Measurements from ENCODE around the gene ERGIC1.

The ERGIC1 gene

DNA sequence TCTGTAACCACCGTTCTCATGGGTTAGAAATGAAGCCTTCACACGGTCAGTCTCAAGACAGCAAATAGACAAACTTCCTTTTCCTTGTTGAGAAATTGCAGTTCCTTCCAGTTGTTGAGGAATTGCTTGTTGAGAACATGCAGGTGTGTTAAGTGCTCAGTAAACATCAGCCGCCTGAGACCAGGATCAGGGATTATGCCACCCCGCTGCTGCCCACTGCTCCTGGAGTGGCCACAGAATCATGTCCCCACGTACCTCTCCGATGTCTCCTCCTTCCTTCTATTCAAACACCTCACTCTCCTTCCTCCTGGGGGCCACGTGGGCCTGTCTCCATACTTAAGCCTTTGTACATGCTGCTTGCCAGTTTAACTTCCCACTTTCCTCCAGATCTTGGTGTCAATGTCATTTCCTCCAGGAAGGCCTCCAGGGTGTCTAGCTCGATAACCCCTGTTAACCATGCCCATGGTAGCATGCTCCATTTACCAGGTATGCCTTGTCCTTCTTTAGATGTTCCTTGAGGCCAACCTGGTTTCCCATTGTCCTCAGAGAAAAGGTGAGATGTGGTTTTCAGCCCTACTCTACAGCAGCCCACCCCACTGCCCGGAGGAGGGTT is 91.4 kb downstream of the ERGIC1 start:
- DNase-seq = no peak

DNA sequence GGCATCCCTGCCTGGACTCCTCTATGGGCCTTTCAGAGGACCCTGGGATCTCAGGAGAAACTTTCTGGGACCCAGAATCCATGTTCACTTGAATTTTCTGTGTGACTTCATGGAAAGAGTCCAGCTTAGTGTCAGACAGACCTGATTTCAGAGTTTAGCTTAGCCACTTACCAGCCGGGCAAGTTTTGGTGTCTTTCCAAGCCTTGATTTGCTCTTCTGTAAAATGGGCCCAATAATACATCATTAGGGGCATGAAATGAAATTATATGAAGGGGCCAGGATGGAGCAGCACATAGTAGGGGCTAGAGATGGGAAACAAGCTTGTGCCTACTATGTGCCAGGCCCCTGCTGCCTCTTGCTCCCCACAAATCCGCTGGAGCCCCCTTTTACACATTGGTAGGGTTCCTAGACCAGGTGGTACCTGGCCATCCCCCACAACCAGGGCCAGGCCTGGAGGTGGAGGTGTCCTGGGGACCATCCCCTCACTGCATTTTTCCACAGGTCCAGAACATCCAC is 92.0 kb downstream of the ERGIC1 start:
- DNase-seq = no peak

DNA sequence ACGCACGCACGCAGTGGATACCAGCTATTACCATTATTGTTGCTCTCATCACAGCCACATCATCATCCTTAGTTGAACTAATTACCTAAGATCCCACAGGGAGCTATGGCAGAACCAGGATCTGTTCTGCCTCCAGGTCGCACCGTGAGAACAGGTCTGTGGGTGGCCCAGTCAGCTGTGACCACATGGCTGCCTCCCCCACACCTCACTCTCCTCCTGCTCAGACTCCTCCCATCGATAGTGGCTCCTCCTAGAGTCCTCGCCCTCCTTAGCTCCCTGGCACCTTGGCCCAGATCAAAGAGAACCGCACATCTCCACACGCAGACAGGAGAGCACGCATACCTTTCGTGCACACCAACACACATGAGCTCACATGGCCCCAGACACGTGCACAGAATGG is 92.7 kb downstream of the ERGIC1 start:
- DNase-seq = no peak

DNA sequence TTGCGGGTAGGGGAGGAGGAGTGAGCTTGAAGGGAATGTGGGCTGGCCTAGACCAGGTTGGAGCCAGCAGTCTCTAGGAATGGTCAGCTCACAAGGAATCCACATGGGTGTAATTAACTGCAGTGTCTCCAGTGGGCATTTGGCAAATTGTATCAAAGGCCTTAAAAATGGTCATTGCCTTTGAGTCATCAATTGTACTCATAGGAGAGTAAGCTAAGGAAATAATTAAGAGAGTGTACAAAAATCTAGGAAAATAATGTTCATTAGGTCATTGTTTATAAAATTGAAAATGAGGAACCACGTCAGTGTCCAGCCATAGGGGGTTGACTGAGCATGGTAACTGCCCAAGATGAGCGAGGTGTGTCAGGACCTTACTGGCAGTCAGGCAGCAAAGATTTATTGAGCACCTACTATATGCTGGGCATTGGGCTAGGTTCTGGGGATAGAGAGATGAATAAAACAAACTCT is 95.4 kb downstream of the ERGIC1 start:
- DNase-seq = no peak

DNA sequence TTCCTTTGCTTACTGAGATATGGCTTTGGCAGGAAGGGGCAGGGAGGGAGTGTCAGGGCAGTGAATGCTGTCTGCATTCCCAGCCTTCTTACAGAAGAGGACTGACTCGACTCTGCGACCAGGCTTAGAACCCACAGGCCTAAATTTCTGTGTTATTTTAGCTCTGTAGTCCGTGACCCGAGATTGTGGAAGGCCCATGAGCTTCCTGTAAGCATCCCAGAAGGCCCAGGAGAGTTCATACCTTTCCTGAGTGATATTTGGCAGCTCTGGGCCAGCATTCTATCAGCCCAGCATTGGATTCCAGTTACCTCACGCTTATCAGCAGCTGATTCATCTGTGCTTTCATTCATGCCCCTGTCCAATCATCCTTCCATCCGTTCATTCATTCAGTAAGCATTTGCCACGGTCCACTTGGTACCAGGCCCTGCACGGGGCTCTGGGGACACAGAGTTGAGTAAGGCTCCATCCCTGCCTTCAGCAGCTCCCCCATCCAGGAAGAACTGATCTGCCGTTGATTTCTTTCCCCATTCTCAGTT is 97.0 kb downstream of the ERGIC1 start:
- DNase-seq = peak; percentile 74

DNA sequence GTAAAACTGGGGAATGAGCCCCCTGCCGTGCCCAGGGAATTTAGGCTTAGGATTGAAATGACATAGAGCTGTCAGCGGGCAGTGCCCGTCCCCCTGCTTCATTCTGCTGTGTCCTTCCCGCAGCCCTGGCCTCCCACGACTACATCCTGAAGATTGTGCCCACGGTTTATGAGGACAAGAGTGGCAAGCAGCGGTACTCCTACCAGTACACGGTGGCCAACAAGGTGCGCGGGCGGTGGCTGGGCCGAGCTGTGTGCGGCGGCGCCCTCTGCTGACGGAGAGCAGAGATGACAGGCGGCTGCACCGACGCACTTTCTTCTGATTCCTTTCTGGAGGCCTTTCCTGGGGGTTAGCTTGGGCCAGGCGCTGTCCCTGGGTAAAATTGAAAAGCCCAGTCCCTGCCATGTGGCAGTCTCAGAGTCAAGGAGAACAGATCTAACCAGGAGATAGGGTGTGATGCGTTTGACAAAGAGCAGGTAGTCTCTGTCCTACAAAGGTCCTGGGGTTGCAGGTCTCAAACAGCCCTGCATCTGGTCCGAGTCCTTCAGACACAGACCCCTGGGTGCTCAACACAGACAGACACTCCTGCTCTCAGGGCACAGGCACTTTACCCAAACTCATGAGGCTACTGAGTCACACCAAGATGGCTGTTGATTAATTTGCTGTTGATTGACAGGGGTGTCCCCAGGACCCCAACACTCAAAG is 98.4 kb downstream of the ERGIC1 start:
- DNase-seq = peak; percentile 67

DNA sequence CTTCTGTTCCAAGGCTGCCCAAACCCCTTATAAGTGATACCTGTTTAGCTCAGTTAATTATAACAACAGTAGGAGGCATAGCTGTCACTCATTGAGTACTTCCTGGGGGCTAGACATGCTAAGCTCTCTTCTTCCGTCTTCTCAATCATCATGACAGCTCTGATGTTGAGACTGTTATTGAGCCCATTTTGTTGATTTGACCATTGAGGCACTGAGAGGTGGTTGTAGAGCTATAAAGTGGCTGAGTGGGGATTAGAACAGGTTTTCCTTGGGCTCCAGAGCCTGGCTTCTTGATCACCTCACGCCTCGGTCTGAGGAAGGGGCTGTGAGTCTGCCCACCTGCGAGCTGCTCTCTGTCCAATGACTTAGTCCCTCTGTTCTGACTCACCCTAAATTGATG is 99.2 kb downstream of the ERGIC1 start:
- DNase-seq = no peak

DNA sequence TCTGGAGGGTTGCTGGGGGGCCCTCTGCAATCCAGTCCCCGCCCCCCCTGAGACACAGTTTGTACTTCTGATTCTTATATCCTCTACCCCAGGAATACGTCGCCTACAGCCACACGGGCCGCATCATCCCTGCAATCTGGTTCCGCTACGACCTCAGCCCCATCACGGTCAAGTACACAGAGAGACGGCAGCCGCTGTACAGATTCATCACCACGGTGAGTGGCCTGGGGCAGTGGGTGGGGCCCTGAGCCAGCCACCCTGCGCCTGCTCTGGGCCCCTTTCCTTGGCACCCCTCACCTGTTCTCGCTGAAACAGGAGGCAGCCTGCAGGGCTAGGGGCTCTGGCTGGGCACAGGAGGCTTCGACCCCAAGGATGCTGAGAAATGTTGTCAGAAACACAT is 101.0 kb downstream of the ERGIC1 start:
- DNase-seq = no peak

DNA sequence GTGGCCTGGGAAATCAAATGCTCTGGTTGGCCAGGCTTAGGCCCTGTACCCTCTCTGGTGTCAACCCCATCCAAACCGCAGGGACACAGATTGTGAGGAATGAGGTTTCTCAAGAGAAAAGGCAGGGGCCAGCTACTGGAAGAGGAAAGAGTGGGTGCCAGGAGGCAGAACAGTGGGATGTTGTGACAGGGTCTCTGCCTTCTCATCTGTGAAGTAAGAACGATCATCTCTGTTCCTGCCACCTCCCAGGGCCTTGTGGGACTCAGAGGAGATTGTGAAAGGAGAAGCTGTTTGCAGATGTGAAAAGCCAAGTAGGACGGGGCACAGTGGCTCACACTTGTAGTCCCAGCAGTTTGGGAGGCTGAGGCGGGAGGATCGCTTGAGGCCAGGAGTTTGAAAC is 102.3 kb downstream of the ERGIC1 start:
- no peak for DNase-seq

DNA sequence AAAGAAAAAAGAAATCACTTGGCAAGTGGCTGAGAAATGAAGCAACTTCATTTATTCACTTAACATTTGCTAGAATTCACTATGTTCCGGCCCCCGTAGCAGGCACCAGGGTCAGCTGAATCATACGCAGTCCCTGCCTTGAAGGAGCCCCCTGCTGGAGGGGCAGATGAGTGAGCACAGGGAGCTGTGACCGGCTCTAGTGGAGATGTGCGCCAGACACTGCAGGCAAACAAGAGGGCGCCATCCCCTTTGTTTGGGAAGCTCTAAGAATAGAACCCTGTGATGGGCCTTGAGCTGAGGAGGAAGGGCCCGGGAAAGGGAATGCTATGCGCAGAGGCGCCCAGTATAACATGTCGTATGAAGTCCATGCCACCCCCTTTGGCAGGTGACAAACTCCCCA is 105.0 kb downstream of the ERGIC1 start:
- no peak for DNase-seq

DNA sequence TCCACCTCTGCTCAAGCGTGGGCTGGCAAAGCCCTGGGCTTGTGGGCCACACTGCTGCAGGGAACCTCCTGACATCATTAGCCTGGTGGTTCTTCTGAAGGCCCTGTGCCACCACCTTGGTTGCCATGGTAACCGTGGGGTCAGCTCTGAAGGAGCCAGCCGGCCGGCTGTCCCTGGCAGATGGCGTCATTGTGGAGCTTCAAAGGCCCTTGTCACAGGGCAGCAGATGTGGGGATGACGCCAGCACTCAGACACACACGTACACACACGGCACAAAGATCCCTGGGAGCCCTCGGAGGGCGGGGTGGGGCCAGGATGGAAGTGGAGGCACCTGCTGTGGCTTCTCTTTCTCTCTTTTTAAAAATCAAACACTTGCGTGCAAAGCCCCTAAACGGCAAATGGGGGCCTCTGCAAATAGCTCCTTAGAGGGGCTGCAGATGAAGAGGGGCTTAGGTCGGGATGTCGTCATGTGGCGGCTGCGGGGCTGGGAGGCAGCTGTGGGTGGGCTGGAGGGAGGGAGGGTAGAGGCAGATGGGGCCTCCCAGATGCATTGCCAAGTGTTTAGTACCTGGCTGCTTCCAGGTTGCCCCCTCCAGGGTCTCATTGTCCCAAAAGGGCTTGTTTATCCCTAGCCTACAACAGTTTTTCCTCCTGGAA is 105.7 kb downstream of the ERGIC1 start:
- DNase-seq = no peak

DNA sequence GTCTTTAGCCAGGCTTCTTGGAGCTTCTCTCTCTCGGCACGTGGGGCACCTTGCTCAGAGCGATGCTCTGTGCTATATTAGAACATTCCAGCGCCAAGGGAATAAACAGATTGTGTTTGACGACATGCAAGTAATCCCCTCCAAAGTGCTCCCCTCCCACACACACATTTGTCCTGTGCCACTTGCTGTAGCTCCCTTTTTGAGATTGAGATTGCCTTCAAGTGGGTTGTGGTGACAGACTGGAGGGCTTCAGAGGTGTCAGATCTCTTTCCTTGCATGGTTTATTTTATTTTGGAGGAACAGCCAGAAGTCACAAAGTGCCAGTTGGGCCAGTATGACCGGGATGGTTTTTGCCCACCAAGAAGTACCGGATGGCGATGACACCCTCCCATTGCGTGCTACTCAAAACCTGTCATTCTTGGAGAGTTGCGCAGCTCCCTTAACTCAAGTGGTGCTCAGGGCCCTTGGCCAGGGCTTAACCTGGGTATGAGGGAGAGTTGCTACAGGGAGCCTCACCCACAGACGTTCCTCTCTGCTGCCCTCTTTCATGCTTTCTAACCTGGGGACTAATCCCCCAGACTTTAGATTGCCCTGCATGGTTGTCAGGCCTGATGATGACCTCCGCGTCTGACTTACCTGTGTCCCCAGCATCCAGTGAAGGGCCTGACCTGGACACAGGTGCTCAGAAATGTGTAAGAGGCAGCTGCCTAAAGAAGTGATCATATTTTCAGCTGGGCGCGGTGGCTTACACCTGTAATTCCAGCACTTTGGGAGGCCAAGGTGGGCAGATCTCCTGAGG is 106.4 kb downstream of the ERGIC1 start:
- no peak for DNase-seq

DNA sequence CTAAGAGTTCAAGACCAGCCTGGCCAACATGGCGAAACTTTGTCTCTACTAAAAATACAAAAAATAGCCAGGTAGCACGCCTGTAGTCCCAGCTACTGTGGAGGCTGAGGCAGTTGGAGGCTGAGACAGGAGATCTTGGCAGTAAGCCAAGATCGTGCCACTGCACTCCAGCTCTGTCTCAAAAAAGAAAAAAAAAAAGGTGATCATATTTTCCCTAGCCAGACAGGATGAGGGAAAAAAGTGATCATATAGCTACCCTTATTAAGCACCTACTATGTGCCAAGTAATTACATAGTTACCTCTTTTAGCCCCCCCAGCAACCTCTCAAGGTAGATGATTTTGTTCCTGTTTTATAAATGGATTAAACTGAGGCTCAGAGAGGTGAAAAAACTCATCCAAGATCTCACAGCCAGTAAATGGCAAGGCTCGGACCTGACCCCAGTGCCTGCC is 107.0 kb downstream of the ERGIC1 start:
- DNase-seq = no peak

DNA sequence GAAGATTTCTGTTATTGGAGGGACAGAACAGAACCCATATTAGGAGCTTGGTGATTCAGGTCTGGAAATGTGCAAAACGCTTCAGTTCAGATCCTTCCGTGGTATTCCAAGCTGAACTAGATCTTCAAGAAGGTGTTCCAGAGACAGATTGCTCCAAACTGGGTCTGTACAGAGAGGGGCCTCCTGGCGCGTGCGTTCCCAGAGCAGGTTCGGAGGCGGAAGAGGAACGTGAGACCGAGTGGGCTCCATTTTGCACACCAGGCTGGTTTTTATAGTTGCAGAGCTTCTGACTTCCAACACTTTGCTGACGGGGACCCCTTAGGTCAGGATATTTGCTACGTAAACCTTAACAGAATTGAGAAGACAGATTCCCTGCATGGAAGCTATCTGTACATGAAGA is 108.5 kb downstream of the ERGIC1 start:
- no peak for DNase-seq

DNA sequence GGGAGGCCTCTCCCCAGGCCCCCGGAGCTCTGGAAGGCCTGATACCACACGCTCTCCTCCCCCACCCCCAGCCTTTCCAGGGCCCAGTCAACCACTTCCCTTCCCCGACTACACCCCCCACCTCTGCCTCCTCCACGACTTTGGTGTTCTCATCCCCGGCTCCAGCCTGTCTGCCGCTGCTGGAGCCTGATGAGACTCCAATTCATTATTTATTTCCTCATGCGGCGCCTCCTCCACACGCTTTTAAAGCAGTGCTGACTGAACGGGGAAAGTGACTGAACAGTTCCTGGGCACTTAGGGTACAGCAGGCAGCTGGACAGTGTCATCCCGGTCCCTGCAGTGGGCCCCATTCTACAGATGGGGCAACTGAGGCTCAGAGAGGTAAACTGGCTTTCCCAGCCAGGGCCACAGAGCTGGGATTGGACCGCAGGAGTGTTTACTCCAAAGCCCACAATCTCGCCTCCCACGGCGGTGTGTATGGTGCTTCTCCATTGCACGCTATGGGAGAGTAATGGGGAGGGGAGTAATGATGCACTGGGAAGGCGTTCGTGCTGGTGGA is 109.3 kb downstream of the ERGIC1 start:
- DNase-seq = no peak

DNA sequence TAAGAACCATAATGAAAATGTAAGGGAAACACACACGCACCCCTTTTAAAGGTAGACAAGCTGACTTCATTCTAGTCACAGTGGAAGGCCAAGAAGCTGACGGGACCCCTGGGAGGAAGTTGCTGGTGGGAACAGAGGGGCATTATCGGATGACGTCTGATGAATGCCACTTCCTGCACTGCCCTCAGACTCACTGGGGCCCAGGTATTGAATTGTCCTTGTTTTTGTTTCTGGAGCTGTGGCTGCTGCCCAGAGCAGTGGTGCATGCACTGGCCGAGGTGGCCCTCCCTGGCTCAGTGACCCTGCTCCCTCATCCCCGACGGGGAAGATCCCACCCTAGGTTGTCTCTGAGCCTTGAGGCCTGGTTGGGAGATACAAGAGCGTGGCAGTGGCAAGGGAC is 109.9 kb downstream of the ERGIC1 start:
- no peak for DNase-seq

DNA sequence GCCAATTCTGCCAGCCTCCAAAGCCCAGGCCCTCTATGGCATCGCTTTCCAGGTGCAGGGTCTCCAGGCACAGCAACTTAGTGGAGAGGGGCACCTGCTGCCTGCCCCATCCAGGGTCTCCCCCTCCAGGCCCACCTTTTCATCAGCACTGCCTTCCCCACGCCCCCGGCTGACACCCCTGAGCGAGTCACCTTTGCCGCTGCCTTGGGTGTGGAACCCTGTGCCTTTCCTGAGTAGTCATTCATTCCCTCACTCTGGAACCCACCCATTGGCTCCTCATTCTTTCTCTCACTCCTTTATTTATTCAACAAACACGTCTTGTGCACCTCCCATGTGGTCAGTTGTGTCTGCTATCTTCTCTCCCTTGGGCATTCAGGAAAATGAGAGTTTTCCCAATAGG is 110.7 kb downstream of the ERGIC1 start:
- no peak for DNase-seq

DNA sequence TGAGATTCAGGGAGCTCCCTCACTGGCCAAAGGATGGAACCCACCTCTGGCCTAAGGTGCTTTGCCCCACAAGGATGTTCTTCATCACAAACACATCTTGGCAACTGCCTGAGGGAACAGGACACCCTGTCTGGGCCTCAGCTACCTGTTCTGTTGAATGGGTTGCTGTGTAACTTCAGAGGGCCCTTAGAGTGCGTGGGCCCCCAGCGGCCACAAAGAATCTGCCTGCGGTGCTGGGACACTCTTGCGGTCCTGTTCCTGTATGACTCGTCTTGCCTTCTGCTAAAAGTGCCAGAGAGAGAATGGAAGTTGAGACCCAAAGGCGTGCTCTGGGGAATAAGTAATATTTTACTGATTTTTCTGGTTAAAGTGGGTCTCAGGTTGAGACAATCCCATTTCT is 111.1 kb downstream of the ERGIC1 start:
- no peak for DNase-seq

DNA sequence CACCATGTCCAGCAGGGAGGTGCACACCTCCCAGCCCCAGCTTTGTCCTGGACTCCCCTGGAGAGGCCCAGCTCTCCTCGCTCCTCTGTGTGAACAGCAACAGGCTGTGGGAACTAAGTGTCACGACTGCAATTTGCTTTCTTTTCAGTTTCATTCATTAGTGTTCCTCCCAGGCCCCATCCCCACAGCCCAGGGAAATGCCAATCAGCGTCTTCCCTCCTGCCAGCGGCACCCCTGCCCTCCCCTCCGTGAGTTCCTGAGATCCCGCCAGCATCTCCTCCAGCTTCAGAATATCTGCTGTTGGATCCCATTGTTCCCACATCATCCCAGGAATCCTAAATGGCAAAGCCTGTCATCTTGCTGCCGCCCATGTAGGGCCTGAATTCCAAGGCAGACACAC is 112.1 kb downstream of the ERGIC1 start:
- no peak for DNase-seq

DNA sequence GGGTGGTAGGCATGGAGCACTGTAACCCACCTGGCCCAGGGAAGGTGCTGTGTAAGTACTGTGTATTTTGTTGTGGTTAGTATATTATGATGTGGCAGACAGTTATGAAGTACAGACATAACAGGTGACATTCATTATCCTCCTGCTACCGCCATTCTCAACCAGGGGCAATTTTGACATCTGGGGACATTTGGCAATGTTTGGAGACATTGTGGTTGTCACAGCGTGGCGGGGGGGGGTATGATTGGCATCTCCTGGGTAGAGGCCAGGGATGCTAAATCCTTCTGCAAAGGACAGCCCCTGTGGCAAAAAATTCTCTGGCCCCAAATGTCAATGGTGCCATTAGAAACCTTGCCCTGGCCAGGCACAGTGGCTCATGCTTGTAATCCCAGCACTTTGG is 115.4 kb downstream of the ERGIC1 start:
- no peak for DNase-seq

DNA sequence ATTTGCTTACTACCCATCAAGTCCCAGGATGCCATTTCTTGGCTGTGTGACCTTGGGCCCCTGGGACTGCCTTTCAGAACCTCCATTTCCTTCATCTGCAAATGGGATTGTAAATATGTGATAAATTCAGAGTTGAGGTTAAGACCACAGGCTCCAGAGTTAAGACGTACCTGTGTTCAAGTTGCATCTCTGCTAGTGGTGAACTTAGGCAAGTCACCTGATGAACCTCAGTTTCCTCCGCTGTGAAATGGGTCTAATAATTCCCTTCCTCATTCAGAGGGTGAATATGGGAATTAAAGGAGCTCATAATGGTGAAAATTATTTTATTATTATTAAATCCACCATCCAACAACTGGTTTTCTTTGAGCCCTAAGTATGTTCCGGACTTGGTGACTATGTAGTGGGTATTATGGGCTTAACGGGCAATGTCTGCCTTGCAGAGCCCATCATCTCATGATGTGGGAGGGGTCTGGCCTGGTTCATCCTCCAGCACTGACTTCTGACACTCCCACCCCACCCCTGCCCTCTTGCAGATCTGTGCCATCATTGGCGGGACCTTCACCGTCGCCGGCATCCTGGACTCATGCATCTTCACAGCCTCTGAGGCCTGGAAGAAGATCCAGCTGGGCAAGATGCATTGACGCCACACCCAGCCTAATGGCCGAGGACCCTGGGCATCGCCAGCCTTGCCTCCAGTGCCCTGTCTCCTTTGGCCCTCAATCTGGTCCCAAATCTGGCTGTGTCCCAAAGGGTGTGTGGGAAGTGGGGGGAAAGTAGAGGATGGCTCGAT is 116.3 kb downstream of the ERGIC1 start:
- DNase-seq = no peak

All from 8988T (cell line).